Measurements from ENCODE around the gene OR1L4. TPM values are rescaled to one million over a fixed set of nuclear protein-coding genes. Genes with fewer than 3 reads are reported as not detected.

Gene OR1L4
- total and polyA plus RNA-seq, 2 of the 4 experiments (the other 2 are of a cell fraction), result not detected

DNA sequence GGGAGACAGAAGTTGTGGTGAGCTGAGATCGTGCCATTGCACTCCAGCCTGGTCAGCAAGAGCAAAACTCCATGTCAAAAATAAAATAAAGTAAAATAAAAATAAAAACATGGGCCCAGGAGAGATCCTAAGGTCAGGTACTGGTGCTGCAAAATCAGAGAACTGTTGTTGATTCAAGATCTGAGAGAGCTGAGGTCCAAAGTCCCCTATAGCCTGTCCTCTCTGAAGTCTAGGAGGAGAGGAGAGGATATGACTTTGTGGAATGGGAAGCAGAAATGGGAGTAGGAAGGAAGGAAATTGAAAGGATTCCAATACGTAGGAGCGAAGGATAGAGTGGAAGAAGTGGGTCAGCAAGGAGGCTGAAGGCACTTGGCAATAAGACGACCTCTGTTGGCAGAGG lies 4.6 kb upstream of the OR1L4 start:
- no peaks in the 10 kb centered on the region for H3K79me1 ChIP-seq (ENCODE audit: low read depth in 1 of 2, low read length in 2 of 2)
- H3K4me2 ChIP-seq (ENCODE audit: low read depth, low read length), result no peak overlapping the region
- ChIA-PET CTCF (no interaction called here), POLR2A (ENCODE audit: unreplicated experiment) (no interaction called here)
- no peak overlapping the region for H3K14ac ChIP-seq (replicated peaks; ENCODE audit: low read depth, low read length)
- H4K91ac ChIP-seq (ENCODE audit: insufficient read depth, low read depth, low read length), result no peak overlapping the region
- H3K9me3 ChIP-seq (ENCODE audit: control insufficient read depth, insufficient read depth, low read length), result peaks cover 3% of the 10 kb centered on the region; the same call in 1 of the 2 replicates
- no peaks in the 10 kb centered on the region for H3K27me3 ChIP-seq (ENCODE audit: control insufficient read depth, insufficient read depth, low read length)
- no peak overlapping the region for H3K9ac ChIP-seq (ENCODE audit: low read depth, low read length)
- dilution Hi-C loops (cut with HindIII; ENCODE audit: low sequenced_read_pairs, unreplicated experiment) (no loop called here), intact Hi-C loops (cut with micrococcal nuclease) (no loop called here), in situ Hi-C loops (cut with MboI; ENCODE audit: low sequenced_read_pairs) (no loop called here)
- no peak overlapping the region for H2BK20ac ChIP-seq (ENCODE audit: low read depth, low read length)
- H2AK9ac ChIP-seq (replicated peaks; ENCODE audit: low read depth, low read length, poor library complexity), result no peak overlapping the region
- DNase-seq, result no peak
- H3K56ac ChIP-seq (ENCODE audit: extremely low read depth, insufficient read depth, low read length), result no peak overlapping the region
- H4K20me1 ChIP-seq (ENCODE audit: insufficient read depth, low read length), result no peaks in the 10 kb centered on the region
- H3K23ac ChIP-seq (ENCODE audit: low read depth, low read length), result no peak overlapping the region
- H3K27ac ChIP-seq (ENCODE audit: insufficient read depth, low read length), result no peak overlapping the region
- H2BK15ac ChIP-seq (ENCODE audit: low read depth, low read length), result no peak overlapping the region
- no CpG with 5 or more reads among the region's 4 CpGs for WGBS, 2 experiments (ENCODE audit: extremely low coverage in 2 of 2, insufficient read length in 1 of 2)
- BruUV-seq (replicated peaks), result no TSS peak
- H4K5ac ChIP-seq (ENCODE audit: low read depth, low read length), result no peak overlapping the region
- H3K4me1 ChIP-seq (ENCODE audit: control insufficient read depth, insufficient read depth, low read length), result no peaks in the 10 kb centered on the region
- H2AK5ac ChIP-seq (ENCODE audit: low read depth, low read length), result no peak overlapping the region
- H4K8ac ChIP-seq (ENCODE audit: low read depth in 2 of 2, low read length in 2 of 2), result no peak overlapping the region
- TF ChIP-seq ELK1 (IDR thresholded peaks at IDR 0.05; ENCODE audit: borderline replicate concordance, low read depth, low read length) (no peak), MAFK (IDR thresholded peaks at IDR 0.05; ENCODE audit: low read depth, low read length) (no peak), RAD21 (IDR thresholded peaks at IDR 0.05; ENCODE audit: low read length) (no peak)
- TF ChIP-seq, protein P1, sequence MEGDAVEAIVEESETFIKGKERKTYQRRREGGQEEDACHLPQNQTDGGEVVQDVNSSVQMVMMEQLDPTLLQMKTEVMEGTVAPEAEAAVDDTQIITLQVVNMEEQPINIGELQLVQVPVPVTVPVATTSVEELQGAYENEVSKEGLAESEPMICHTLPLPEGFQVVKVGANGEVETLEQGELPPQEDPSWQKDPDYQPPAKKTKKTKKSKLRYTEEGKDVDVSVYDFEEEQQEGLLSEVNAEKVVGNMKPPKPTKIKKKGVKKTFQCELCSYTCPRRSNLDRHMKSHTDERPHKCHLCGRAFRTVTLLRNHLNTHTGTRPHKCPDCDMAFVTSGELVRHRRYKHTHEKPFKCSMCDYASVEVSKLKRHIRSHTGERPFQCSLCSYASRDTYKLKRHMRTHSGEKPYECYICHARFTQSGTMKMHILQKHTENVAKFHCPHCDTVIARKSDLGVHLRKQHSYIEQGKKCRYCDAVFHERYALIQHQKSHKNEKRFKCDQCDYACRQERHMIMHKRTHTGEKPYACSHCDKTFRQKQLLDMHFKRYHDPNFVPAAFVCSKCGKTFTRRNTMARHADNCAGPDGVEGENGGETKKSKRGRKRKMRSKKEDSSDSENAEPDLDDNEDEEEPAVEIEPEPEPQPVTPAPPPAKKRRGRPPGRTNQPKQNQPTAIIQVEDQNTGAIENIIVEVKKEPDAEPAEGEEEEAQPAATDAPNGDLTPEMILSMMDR (conservative IDR thresholded peaks at IDR 0.05; ENCODE audit: low read depth, low read length), result no peak
- no peak overlapping the region for H2BK120ac ChIP-seq (ENCODE audit: low read depth, low read length)
- H3K18ac ChIP-seq (ENCODE audit: low read depth, low read length), result no peak overlapping the region
- no peaks in the 10 kb centered on the region for H3K36me3 ChIP-seq (ENCODE audit: control insufficient read depth, insufficient read depth, low read length)
- H3K4me3 ChIP-seq (ENCODE audit: insufficient read depth, low read depth, low read length), result no peak overlapping the region
- H3K4ac ChIP-seq (ENCODE audit: low read depth, low read length), result no peak overlapping the region
- ATAC-seq (ENCODE audit: low read depth), result no peak
- H3K9me1 ChIP-seq (ENCODE audit: insufficient read depth, low read length), result no peaks in the 10 kb centered on the region
- H2AFZ ChIP-seq (replicated peaks; ENCODE audit: low read length, poor library complexity), result no peak overlapping the region
- H2BK5ac ChIP-seq (ENCODE audit: low read depth, low read length, poor library complexity, severe bottlenecking), result no peak overlapping the region
